AG08396 (cell line): ENCODE results near the gene PRAMEF13.
"Not testable (repeated sequence)": the region's sequence is repeated elsewhere in the genome, so short reads cannot be mapped to it uniquely, and the experiment has no call there.

ENCODE experiments used
- DNase-seq: peaks from one replicate; pipeline ENCODE4 v3.0.0; 2012; ENCODE audit warnings: low spot score, mixed read lengths

Gene PRAMEF13, protein sequence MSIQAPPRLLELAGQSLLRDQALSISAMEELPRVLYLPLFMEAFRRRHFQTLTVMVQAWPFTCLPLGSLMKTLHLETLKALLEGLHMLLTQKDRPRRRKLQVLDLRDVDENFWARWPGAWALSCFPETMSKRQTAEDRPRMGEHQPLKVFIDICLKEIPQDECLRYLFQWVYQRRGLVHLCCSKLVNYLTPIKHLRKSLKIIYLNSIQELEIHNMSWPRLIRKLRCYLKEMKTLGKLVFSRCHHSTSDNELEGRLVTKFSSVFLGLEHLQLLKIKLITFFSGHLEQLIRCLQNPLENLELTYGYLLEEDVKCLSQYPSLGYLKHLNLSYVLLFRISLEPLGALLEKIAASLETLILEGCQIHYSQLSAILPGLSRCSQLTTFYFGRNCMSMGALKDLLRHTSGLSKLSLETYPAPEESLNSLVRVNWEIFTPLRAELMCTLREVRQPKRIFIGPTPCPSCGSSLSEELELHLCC

DNA sequence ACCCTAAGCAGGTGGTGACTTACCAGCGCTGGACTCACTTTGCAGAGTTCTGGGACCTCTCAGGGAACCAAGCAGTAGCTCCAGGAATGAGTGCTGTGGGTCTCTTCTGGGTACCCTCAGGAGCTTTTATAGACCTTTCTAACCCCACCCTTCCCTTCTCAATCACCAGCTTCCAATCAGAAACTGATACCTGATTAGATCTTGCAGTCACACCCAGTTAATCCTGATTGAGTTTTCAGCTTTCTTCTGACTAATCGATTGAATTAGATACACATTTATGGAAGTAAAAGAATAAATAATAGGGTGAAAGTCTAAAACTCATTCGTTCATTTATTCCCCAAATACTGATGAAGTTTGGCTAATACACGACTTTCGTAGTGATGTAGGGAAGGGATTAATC is at the start of gene PRAMEF13:
TSS of gene PRAMEF13 (minus strand) at position 101 of the 400 bp plus-strand sequence. CDS start 1,820 bp downstream, outside the sequence.
- DNase-seq: not testable (repeated sequence)

GRCh38 chr1:13247122-13247521 is 45.9 kb upstream of the PRAMEF13 start:
- DNase-seq: not testable (repeated sequence)

- not testable (repeated sequence) for DNase-seq
Measured at GRCh38 chr1:13246554-13246871, 45.3 kb upstream of the PRAMEF13 start.

DNA sequence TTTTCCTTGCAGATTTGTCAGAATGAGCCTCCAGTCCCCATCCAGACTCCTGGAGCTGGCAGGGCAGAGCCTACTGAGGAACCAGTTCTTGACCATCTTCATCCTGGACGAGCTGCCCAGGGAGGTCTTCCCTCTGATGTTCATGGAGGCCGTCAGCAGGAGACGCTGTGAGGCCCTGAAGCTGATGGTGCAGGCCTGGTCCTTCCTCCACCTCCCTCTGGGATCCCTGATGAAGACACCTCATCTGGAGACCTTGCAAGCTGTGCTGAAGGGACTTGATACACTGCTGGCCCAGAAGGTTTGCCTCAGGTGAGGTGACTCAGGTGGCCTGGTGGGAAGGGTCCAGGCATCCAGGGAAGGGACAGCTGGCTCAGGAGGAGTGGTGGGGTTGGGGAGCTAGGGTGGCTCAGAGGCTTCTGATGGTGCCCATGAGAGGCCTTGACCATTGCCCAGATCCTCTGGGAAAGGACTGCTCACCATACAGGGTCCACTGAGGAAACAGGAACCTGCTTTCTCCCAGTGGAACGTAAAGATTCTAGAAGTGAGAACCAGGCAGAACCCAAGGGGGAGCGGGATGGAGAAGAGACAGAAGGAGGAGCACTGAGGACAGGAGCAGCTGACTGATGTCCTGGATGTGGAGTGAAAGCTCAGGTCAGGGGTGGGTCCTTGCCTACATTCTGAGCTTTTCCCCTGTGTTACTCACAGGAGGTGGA is 44.8 kb upstream of the PRAMEF13 start:
- DNase-seq: not testable (repeated sequence)

DNA sequence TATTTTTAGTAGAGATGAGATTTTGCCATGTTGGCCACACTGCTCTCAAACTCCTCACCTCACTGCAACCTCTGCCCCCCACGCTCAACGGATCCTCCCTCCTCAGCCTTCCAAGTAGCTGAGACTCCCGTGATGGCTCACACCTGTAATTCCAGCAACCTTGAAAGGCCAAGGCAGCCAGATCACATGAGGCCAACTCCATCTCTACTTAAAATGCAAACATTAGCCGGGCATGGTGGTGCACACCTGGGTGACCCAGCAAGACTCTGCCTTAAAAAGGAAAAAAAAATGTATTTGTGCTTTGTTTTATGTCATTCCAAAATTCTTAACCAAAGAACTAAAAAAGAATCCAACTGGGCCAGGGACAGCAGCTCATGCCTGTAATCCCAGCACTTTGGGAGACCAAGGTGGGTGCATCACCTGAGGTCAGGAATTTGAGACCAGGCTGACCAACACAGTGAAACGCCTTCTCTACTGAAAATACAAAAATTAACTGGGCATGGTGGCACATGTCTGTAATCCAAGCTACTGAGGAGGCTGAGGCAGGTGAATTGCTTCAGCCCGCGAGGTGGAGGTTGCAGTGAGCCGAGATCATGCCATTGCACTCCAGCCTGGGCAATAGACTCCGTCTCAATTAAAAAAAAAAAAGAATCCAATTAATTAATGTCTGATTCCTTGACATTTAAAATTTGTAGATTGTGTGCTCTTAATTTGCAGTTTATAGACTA is 42.5 kb upstream of the PRAMEF13 start:
- not testable (repeated sequence) for DNase-seq

- not testable (repeated sequence) for DNase-seq
Measured at GRCh38 chr1:13239633-13240032, 38.4 kb upstream of the PRAMEF13 start.

GRCh38 chr1:13237572-13237971 is 36.4 kb upstream of the PRAMEF13 start:
- not testable (repeated sequence) for DNase-seq

- not testable (repeated sequence) for DNase-seq
Measured at GRCh38 chr1:13234057-13234456, 32.8 kb upstream of the PRAMEF13 start.

- not testable (repeated sequence) for DNase-seq
Measured at GRCh38 chr1:13232056-13232455, 30.8 kb upstream of the PRAMEF13 start.

DNA sequence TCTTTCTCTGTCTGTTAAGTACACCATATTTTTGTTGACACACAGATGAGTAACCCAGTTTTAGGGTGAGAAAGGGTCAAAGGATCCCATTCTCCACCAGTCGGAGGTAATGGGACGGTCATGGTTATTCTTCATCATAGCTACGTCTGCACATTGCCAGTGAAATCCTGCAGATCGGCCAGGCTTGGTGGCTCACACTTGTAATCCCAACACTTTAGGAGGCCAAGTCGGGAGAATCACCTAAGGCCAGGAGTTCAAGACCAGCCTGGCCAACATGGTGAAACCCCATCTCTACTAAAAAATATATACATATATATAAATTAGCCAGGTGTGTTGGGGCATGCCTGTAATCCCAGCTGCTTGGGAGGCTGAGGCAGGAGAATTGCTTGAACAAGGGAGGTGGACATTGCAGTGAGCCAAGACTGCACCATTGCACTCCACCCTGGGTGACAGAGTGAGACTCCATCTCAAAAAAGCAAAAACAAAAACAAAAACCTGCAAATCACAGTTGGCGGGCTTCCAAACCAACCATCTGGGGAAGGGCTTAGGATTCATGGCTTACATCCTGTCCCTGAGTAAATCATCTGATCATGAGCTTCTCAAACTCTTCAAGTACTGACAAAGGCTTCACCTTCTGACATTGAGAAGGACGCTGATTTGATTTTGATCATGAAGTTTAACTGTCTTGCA is 30.0 kb upstream of the PRAMEF13 start:
- DNase-seq: not testable (repeated sequence)

GRCh38 chr1:13230601-13231000 is 29.4 kb upstream of the PRAMEF13 start:
- DNase-seq: not testable (repeated sequence)

GRCh38 chr1:13230096-13230495 is 28.9 kb upstream of the PRAMEF13 start:
- DNase-seq: not testable (repeated sequence)

- DNase-seq: no peak
Measured at GRCh38 chr1:13228343-13228781, 27.2 kb upstream of the PRAMEF13 start.

GRCh38 chr1:13227271-13228055 is 26.3 kb upstream of the PRAMEF13 start:
- not testable (repeated sequence) for DNase-seq

GRCh38 chr1:13225675-13226204 is 24.5 kb upstream of the PRAMEF13 start, which contains the start of gene PRAMEF18:
TSS of gene PRAMEF18 (minus strand) at chr1:13226154. CDS start at chr1:13226106, 48 bp downstream.
- DNase-seq: not testable (repeated sequence)

DNA sequence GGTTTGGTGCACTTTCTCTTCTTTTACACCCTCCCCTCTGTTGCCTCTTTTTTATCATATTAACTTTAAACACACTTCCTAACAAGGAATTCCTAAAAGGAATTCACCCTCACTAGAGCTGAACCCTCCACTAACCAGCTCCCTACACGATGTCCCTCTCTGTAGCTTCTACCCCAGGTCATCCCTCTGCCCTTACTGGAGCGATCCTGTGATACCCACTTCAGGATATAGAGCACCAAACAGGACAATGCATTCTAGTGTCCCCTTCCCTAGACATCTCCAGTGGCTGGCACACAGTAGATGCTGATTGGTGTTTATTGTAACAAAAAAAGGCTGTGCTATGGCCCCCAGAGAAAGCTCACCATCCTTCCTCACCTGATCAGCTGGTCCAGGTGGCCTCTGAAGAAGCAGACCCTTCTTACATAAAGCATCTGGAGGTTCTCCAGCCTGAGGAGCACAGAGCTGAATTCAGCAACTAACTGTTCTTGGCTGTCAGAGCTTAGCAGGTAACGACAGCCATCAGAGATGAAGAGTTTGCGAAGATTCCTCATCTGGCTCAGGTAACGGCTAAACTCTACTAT is 23.4 kb upstream of the PRAMEF13 start:
- no peak for DNase-seq

DNA sequence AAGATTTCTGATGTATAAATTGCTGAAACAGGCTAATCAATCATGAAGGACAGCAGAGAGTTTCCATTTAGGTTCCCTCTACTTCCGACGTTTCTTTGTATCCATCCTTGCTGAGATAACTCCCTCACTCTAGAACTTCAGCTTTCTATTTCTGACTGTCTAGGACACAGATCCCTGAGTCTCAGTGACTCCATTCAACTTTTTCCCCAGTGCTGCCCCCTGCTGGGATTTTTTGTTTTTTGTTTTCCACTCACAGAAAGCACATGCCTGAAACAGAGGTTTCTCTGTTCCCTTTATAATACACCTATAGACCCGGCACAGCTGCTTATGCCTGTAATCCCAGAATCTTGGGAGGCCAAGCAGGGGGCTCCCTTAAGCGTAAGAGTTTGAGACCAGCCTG is 21.6 kb upstream of the PRAMEF13 start:
- DNase-seq: not testable (repeated sequence)

DNA sequence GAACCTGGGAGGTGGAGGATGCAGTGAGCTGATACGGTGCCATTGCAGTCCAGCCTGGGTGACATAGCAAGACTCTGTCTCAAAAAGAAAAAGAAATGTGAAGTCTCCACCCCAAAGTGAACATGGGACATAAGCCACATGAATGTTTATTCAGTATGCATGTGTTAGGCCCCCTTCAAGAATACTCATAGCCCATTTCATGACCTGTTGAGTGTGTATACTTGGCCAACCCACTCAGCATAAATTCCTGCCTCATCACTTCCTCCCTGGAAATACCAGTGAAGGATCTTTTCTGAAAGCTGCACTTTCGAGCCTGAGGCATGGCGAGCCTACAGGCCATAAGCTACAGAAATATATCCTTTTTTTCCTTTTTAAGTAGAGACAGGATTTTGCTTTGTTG is 18.0 kb upstream of the PRAMEF13 start:
- DNase-seq: not testable (repeated sequence)

GRCh38 chr1:13216619-13217018 is 15.4 kb upstream of the PRAMEF13 start:
- DNase-seq: not testable (repeated sequence)

DNA sequence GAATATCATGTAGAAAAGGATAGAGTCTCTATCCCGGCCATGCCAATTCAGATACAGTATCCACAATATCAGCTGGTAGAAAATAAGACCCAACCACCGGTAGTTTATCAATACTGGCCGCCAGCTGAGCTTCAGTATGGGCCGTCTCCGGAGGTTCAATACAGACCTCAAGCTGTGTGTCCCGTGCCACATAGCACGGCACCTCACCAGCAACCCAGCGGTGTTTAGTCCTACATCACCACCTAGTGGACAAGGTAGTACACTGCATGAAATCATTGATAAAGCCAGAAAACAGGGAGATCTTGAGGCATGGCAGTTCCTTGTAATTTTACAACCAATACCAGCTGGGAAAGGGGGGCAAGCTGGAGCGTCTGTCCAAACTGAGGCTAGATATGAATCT is 7.5 kb upstream of the PRAMEF13 start:
- DNase-seq: not testable (repeated sequence)
